Measurements from ENCODE around the gene ARHGAP6. TPM values are rescaled to one million over a fixed set of nuclear protein-coding genes. Genes with fewer than 3 reads are reported as not detected.
"Not testable (repeated sequence)": the region's sequence is repeated elsewhere in the genome, so short reads cannot be mapped to it uniquely, and the experiment has no call there.

Gene ARHGAP6
- polyA plus RNA-seq, 3 donors, result 0.31 to 1.1 (median 0.40) TPM

- no peaks in the 10 kb centered on the region for H3K27me3 ChIP-seq (ENCODE audit: control insufficient read depth in 2 of 2, insufficient read depth in 2 of 2, low read length in 2 of 2)
- no peak overlapping the region for H3K27ac ChIP-seq (ENCODE audit: low read depth in 1 of 2, low read length in 2 of 2)
- H3K4me1 ChIP-seq (ENCODE audit: control insufficient read depth in 1 of 2, insufficient read depth in 2 of 2, low read length in 2 of 2), result peaks cover under 1 to 6% of the 10 kb centered on the region in 2 donors
- no CpG with 5 or more reads among the region's 5 CpGs for WGBS (ENCODE audit: insufficient coverage)
- peaks cover 0 to 2% (median 0%) of the 10 kb centered on the region in 7 donors for H3K9me3 Mint-ChIP-seq
- peaks cover 26 to 32% of the 10 kb centered on the region in 2 donors for H3K36me3 ChIP-seq (replicated peaks in 1 of 2; ENCODE audit: control insufficient read depth in 1 of 2, insufficient read depth in 2 of 2, low read length in 2 of 2)
- no peak for DNase-seq
- no peak overlapping the region for H3K4me3 ChIP-seq (replicated peaks in 1 of 3; ENCODE audit: low read depth in 2 of 3, low read length in 3 of 3)
- peaks cover 10% of the 10 kb centered on the region for H4K20me1 ChIP-seq (ENCODE audit: insufficient read depth, low read length)
- intact Hi-C loops (cut with micrococcal nuclease), result no loop called here
- H2AFZ ChIP-seq (ENCODE audit: insufficient read depth, low read depth, low read length, poor library complexity, severe bottlenecking), result no peak overlapping the region
- no peak overlapping the region for H3K27ac Mint-ChIP-seq
- peaks cover 7% of the 10 kb centered on the region for H3K4me1 Mint-ChIP-seq
- H3K4me2 ChIP-seq (replicated peaks; ENCODE audit: extremely low read depth, low read length, poor library complexity, severe bottlenecking), result no peak overlapping the region
- H3K4me3 Mint-ChIP-seq, result no peak overlapping the region
- no peak for TF ChIP-seq CTCF (IDR thresholded peaks at IDR 0.05)
- peaks cover 25 to 27% of the 10 kb centered on the region in 2 donors for H3K36me3 Mint-ChIP-seq
- H3K9ac ChIP-seq (ENCODE audit: insufficient read depth, low read length, poor library complexity, severe bottlenecking), result no peak overlapping the region
- H3K27me3 Mint-ChIP-seq (ENCODE audit: low read depth in 3 of 3), result peaks cover 0 to 2% (median 0%) of the 10 kb centered on the region in 3 donors
- H3K79me2 ChIP-seq (ENCODE audit: insufficient read depth, low read length), result no peaks in the 10 kb centered on the region
- no peaks in the 10 kb centered on the region for H3K9me3 ChIP-seq (replicated peaks in 1 of 2; ENCODE audit: control insufficient read depth in 1 of 2, insufficient read depth in 1 of 2, low read length in 2 of 2)
These were observed 540.7 kb downstream of the ARHGAP6 start for GRCh38 chrX:11125060-11125459.

GRCh38 chrX:11124112-11124511, 541.6 kb downstream of the ARHGAP6 start:
- Histone ChIP-seq H3K4me1 (ENCODE audit: control insufficient read depth in 1 of 2, insufficient read depth in 2 of 2, low read length in 2 of 2) (no peaks in the 10 kb centered on the region), H2AFZ (ENCODE audit: insufficient read depth, low read depth, low read length, poor library complexity, severe bottlenecking) (no peak overlapping the region), H3K9ac (ENCODE audit: insufficient read depth, low read length, poor library complexity, severe bottlenecking) (no peak overlapping the region), H4K20me1 (ENCODE audit: insufficient read depth, low read length) (peaks cover 15% of the 10 kb centered on the region), H3K4me2 (replicated peaks; ENCODE audit: extremely low read depth, low read length, poor library complexity, severe bottlenecking) (no peak overlapping the region), H3K36me3 (replicated peaks in 1 of 2; ENCODE audit: control insufficient read depth in 1 of 2, insufficient read depth in 2 of 2, low read length in 2 of 2) (peaks cover 31 to 41% of the 10 kb centered on the region in 2 donors), H3K79me2 (ENCODE audit: insufficient read depth, low read length) (no peaks in the 10 kb centered on the region), H3K27me3 (ENCODE audit: control insufficient read depth in 2 of 2, insufficient read depth in 2 of 2, low read length in 2 of 2) (no peaks in the 10 kb centered on the region), H3K27ac (ENCODE audit: low read depth in 1 of 2, low read length in 2 of 2) (no peak overlapping the region), H3K4me3 (replicated peaks in 1 of 3; ENCODE audit: low read depth in 2 of 3, low read length in 3 of 3) (no peak overlapping the region), H3K9me3 (replicated peaks in 1 of 2; ENCODE audit: control insufficient read depth in 1 of 2, insufficient read depth in 1 of 2, low read length in 2 of 2) (no peaks in the 10 kb centered on the region)
- Mint-ChIP-seq H3K27me3 (ENCODE audit: low read depth in 3 of 3) (peaks cover 0 to 2% (median 0%) of the 10 kb centered on the region in 3 donors), H3K4me1 (peaks cover 2% of the 10 kb centered on the region), H3K4me3 (no peak overlapping the region), H3K36me3 (peaks cover 33 to 36% of the 10 kb centered on the region in 2 donors), H3K27ac (no peak overlapping the region), H3K9me3 (peaks cover 0 to 2% (median 0%) of the 10 kb centered on the region in 7 donors)
- no peak for DNase-seq
- TF ChIP-seq CTCF (IDR thresholded peaks at IDR 0.05), result no peak
- WGBS (ENCODE audit: insufficient coverage), result no CpG with 5 or more reads among the region's 2 CpGs
- intact Hi-C loops (cut with micrococcal nuclease), result no loop called here

GRCh38 chrX:11123087-11123486, 542.6 kb downstream of the ARHGAP6 start:
- no CpG with 5 or more reads among the region's 6 CpGs for WGBS (ENCODE audit: insufficient coverage)
- H3K36me3 Mint-ChIP-seq, result peaks cover 40 to 47% of the 10 kb centered on the region in 2 donors

More at GRCh38 chrX:11123087-11123486, 542.6 kb downstream of the ARHGAP6 start:
- H3K9me3 ChIP-seq (replicated peaks in 1 of 2; ENCODE audit: control insufficient read depth in 1 of 2, insufficient read depth in 1 of 2, low read length in 2 of 2); H3K4me3 ChIP-seq (replicated peaks in 1 of 3; ENCODE audit: low read depth in 2 of 3, low read length in 3 of 3); H3K4me3 Mint-ChIP-seq; H3K4me2 ChIP-seq (replicated peaks; ENCODE audit: extremely low read depth, low read length, poor library complexity, severe bottlenecking); H3K4me1 Mint-ChIP-seq; H3K79me2 ChIP-seq (ENCODE audit: insufficient read depth, low read length); H2AFZ ChIP-seq (ENCODE audit: insufficient read depth, low read depth, low read length, poor library complexity, severe bottlenecking); DNase-seq; H3K4me1 ChIP-seq (ENCODE audit: control insufficient read depth in 1 of 2, insufficient read depth in 2 of 2, low read length in 2 of 2); H3K9ac ChIP-seq (ENCODE audit: insufficient read depth, low read length, poor library complexity, severe bottlenecking); H3K27ac ChIP-seq (ENCODE audit: low read depth in 1 of 2, low read length in 2 of 2); H3K27me3 Mint-ChIP-seq (ENCODE audit: low read depth in 3 of 3); H3K27ac Mint-ChIP-seq; intact Hi-C loops (cut with micrococcal nuclease); H3K27me3 ChIP-seq (ENCODE audit: control insufficient read depth in 2 of 2, insufficient read depth in 2 of 2, low read length in 2 of 2); H3K9me3 Mint-ChIP-seq: not testable (repeated sequence)
- peaks cover 15% of the 10 kb centered on the region for H4K20me1 ChIP-seq (ENCODE audit: insufficient read depth, low read length)
- peaks cover 42 to 51% of the 10 kb centered on the region in 2 donors for H3K36me3 ChIP-seq (replicated peaks in 1 of 2; ENCODE audit: control insufficient read depth in 1 of 2, insufficient read depth in 2 of 2, low read length in 2 of 2)
